Smooth muscle cell (in vitro differentiated cells): ENCODE measurements around the gene MOV10L1. TPM values are rescaled to one million over a fixed set of nuclear protein-coding genes. Genes with fewer than 3 reads are reported as not detected.

ENCODE experiments used
- DNase-seq: peaks from one replicate; lab custom pipeline; 2025; ENCODE audit not compliant: unreplicated experiment; lab: John Stamatoyannopoulos, UW
- H2AFZ ChIP-seq: fragments of 200-600 bp; sonication (generic); 2 replicates; pipeline ENCODE4 v1.6.0; 2016; ENCODE audit warnings: antibody characterized with exemption, low read depth, mild to moderate bottlenecking
- H3F3A ChIP-seq: fragments of 200-600 bp; sonication (generic); 2 replicates; pipeline ENCODE4 v1.6.0; 2017; ENCODE audit warnings: antibody characterized with exemption, low read depth
- H3K27ac ChIP-seq: fragments of 200-600 bp; sonication (generic); 2 replicates; pipeline ENCODE4 v1.5.1; 2016; ENCODE audit warnings: low read depth, mild to moderate bottlenecking
- H3K27me3 ChIP-seq: fragments of 200-600 bp; sonication (generic); 2 replicates; pipeline ENCODE4 v1.6.1; 2016; ENCODE audit warnings: low read depth, mild to moderate bottlenecking
- H3K36me3 ChIP-seq: fragments of 200-600 bp; sonication (generic); 2 replicates; pipeline ENCODE4 v1.5.1; 2016; ENCODE audit warnings: low read depth
- H3K4me1 ChIP-seq: fragments of 200-600 bp; sonication (generic); 2 replicates; pipeline ENCODE4 v1.5.1; 2016; ENCODE audit warnings: low read depth
- H3K4me2 ChIP-seq: fragments of 200-600 bp; sonication (generic); 2 replicates; pipeline ENCODE4 v1.6.0; 2016; ENCODE audit warnings: mild to moderate bottlenecking
- H3K4me3 ChIP-seq: fragments of 200-600 bp; sonication (generic); 2 replicates; pipeline ENCODE4 v1.5.1; 2016; ENCODE audit warnings: mild to moderate bottlenecking
- H3K79me2 ChIP-seq: fragments of 200-600 bp; sonication (generic); 2 replicates; pipeline ENCODE4 v1.6.0; 2016; ENCODE audit warnings: low read depth, mild to moderate bottlenecking
- H3K9ac ChIP-seq: fragments of 200-600 bp; sonication (generic); 2 replicates; pipeline ENCODE4 v1.6.0; 2016; ENCODE audit warnings: low read depth
- H3K9me3 ChIP-seq: fragments of 200-600 bp; sonication (generic); replicated peaks from 2 replicates; pipeline ENCODE4 v1.5.1; 2016; ENCODE audit warnings: low read depth
- H4K20me1 ChIP-seq: fragments of 200-600 bp; sonication (generic); 2 replicates; pipeline ENCODE4 v1.6.0; 2016; ENCODE audit warnings: low read depth
- WGBS: methylation state at CpG from one replicate; pipeline ENCODE4 v1.1.7; 2016; ENCODE audit warnings: low lambda C conversion rate; 5-methylcytosine and 5-hydroxymethylcytosine counted together
- polyA plus RNA-seq: library from polyadenylated mRNA; unstranded; fragments of >200 nt; fragmentation: Nextera tagmentation; extraction: Ambion mirVana; gene quantifications from 2 replicates; pipeline ENCODE4 v1.2.1, GENCODE V29; 2016
- total RNA-seq: library from RNA; depleted of rRNA; stranded (reverse); fragments of >200 nt; gene quantifications from 2 replicates; pipeline ENCODE4 v1.2.3, GENCODE V29; 2014
- TF ChIP-seq, protein P1 (sequence below): fragments of 200-600 bp; sonication (generic); IDR thresholded peaks from 2 replicates; pipeline ENCODE4 v1.5.1; 2017; ENCODE audit warnings: borderline replicate concordance, mild to moderate bottlenecking, antibody characterized with exemption; ENCODE audit not compliant: insufficient read depth, poor library complexity, severe bottlenecking

Gene MOV10L1
- total and polyA plus RNA-seq, 2 experiments from 2014 or later, result 0.10 to 0.85 TPM

DNA sequence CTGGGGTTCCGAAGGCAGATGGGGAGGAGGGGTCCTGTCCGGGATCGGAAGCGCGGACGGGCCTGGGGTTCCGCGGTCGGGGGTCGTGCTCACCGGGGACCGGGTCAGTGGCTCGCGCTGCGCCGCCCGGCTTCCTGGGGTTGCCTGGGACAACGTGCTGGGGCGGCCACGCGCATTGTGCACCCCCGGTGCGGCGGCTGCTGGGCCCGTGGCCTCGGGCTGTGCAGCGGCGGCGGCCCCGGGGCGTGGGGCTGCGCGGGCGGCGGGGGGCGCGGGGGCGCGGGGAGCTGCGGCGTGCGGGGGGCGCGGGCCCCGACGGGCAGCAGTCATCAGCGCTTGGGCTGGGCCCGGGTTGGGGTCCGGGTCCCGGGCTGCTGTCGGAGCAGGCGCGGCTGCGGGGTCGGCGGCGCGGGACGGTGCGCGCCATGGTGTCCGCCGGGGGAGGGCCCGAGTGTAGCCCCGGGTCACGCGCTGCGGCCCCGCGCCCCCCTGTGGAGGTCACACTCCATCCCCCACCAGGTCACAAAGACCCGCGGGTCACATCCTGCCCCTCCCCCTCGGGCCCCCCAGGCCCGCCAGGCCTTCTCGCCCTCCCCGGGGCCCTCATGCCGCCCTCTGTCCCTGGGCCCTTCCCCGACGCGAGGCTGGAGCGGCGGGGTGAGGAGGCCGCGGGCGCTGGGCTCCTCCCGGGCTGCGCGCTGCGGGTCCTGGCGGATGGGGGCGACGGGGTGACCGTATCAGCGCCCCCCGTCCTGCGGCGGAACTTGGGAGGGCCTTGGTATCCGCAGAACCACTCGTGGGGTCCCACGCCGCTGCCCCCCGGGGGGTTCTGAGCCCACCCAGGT is 31.5 kb upstream of the MOV10L1 start, which contains the start of gene TTLL8:
TTLL8 (minus strand) TSS at position 238 of the 845 bp plus-strand sequence.
- H3K9ac ChIP-seq, result peak within 1 kb of the TSS; percentile 34
- H3F3A ChIP-seq, result no peaks in the 10 kb centered on the region
- H2AFZ ChIP-seq, result peak within 1 kb of the TSS; percentile 29
- H3K4me1 ChIP-seq, result peaks cover 6% of the 10 kb centered on the region
- TF ChIP-seq, protein P1, sequence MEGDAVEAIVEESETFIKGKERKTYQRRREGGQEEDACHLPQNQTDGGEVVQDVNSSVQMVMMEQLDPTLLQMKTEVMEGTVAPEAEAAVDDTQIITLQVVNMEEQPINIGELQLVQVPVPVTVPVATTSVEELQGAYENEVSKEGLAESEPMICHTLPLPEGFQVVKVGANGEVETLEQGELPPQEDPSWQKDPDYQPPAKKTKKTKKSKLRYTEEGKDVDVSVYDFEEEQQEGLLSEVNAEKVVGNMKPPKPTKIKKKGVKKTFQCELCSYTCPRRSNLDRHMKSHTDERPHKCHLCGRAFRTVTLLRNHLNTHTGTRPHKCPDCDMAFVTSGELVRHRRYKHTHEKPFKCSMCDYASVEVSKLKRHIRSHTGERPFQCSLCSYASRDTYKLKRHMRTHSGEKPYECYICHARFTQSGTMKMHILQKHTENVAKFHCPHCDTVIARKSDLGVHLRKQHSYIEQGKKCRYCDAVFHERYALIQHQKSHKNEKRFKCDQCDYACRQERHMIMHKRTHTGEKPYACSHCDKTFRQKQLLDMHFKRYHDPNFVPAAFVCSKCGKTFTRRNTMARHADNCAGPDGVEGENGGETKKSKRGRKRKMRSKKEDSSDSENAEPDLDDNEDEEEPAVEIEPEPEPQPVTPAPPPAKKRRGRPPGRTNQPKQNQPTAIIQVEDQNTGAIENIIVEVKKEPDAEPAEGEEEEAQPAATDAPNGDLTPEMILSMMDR, result no peak
- H3K9me3 ChIP-seq, result no peaks in the 10 kb centered on the region
- H3K79me2 ChIP-seq, result no peaks in the 10 kb centered on the region
- peak within 1 kb of the TSS; percentile 45 for H3K4me3 ChIP-seq
- no peaks in the 10 kb centered on the region for H3K36me3 ChIP-seq
- no peak for DNase-seq
- no peak within 1 kb of the TSS for H3K27ac ChIP-seq
- peak within 1 kb of the TSS; percentile 75 for H3K4me2 ChIP-seq
- peaks cover 5% of the 10 kb centered on the region for H3K27me3 ChIP-seq
- H4K20me1 ChIP-seq, result no peaks in the 10 kb centered on the region
- 7% methylated on average over 15 of the region's 102 CpGs for WGBS

DNA sequence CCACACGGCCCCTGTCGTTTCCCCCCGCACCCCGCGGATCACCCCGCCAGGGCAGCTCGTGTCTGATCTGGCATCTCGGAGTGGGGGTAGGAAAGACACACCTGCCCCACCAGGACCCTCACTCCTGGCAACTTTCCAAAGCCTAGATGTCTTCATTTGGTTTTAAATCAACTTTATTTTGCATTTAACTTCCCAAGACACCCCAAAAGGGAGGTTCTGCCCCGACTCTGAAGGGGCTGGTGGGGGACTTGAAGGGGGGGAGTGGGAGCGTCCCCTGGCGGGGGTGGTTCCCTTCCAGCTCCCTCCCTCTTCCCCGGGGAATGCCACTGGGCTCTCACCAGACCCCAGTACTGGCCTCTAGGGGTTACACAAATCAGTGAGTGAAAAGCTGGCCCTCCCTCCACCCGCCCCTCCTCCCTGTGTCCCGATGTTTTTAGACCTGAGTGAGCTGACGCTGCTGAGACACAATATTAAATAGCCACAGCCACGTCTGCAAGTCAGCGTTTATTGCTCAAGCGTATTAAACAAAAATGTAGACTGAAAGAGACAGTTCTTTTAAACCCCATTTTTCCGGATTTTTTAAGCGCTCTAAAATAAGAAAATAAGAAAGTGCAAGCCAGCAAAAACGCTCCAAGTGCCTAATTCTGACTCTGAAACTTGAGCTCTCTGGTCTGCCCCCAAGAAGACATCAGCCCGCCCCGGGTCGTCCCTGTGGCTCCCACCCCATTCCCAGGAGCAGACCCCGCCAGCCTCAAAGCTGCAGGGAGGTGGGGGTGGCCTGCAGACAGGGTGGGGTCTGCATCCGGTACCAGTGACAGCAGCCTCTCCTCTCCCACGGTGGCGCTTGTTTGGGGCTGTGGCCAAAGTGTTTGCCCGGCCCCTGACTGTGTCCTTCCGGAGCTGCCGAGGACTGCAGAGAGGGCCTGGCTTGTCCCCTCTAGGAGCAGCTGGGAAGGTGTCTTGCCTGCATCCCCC is 30.6 kb upstream of the MOV10L1 start:
- peak overlapping the region; percentile 75 for H3K4me2 ChIP-seq
- no peaks in the 10 kb centered on the region for H3K79me2 ChIP-seq
- TF ChIP-seq, protein P1, result peak; percentile 10
- peaks cover 5% of the 10 kb centered on the region for H3K27me3 ChIP-seq
- no peaks in the 10 kb centered on the region for H4K20me1 ChIP-seq
- H2AFZ ChIP-seq, result peak overlapping the region; percentile 29
- no peaks in the 10 kb centered on the region for H3K36me3 ChIP-seq
- DNase-seq, result peak; percentile 48
- no peak overlapping the region for H3K27ac ChIP-seq
- peaks cover 6% of the 10 kb centered on the region for H3K4me1 ChIP-seq
- peak overlapping the region; percentile 34 for H3K9ac ChIP-seq
- H3K9me3 ChIP-seq, result no peaks in the 10 kb centered on the region
- no peaks in the 10 kb centered on the region for H3F3A ChIP-seq
- H3K4me3 ChIP-seq, result peak overlapping the region; percentile 45
- WGBS, result 9% methylated on average over 31 of the region's 31 CpGs

DNA sequence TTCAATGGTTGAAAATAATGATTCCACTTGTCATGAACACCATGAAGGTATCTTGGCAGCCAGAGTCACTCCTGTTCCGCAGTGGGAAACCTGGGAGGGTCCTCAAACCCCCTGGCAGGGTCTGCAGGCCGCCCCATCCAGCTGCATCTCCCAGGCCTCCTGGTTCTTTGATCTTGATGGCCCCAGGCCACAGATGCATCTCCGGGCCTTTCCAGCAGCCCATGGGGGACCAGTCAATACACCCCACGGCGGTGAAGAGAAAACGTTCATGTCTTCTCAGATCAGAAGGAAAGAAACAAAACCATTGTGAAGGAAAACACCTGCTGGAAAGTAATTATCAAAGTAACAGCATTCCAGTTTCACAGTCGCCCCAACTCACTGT is 29.9 kb upstream of the MOV10L1 start:
- H3K9ac ChIP-seq, result no peak overlapping the region
- no peak overlapping the region for H3K4me3 ChIP-seq
- no peaks in the 10 kb centered on the region for H4K20me1 ChIP-seq
- no peak overlapping the region for H3K4me2 ChIP-seq
- no peaks in the 10 kb centered on the region for H3K36me3 ChIP-seq
- WGBS, result 90% methylated on average over 7 of the region's 7 CpGs
- H3K4me1 ChIP-seq, result peaks cover 6% of the 10 kb centered on the region
- H3K9me3 ChIP-seq, result no peaks in the 10 kb centered on the region
- H3K79me2 ChIP-seq, result no peaks in the 10 kb centered on the region
- no peaks in the 10 kb centered on the region for H3F3A ChIP-seq
- H3K27ac ChIP-seq, result no peak overlapping the region
- H2AFZ ChIP-seq, result no peak overlapping the region
- H3K27me3 ChIP-seq, result peaks cover 5% of the 10 kb centered on the region
- no peak for DNase-seq
- TF ChIP-seq, protein P1, result no peak
